HG02938 (cell line): ENCODE measurements around the gene DRC7.
A peak's percentile ranks its signal among the peaks of the same experiment; 100 is the strongest.

ENCODE experiments used
- ATAC-seq: cut with Tn5 transposase; IDR thresholded peaks from one replicate; pipeline ENCODE4 v1.9.1; 2021; ENCODE audit warnings: mild to moderate bottlenecking, moderate library complexity; ENCODE audit not compliant: unreplicated experiment

DRC7 gene

GRCh38 chr16:57749856-57750452, 55.3 kb downstream of the DRC7 start:
- ATAC-seq: no peak

GRCh38 chr16:57750796-57751538, 56.4 kb downstream of the DRC7 start:
- ATAC-seq: no peak

GRCh38 chr16:57751539-57752202, 57.1 kb downstream of the DRC7 start:
- no peak for ATAC-seq

GRCh38 chr16:57752203-57752580, 57.6 kb downstream of the DRC7 start:
- ATAC-seq: no peak

GRCh38 chr16:57752581-57753447, 58.2 kb downstream of the DRC7 start:
- no peak for ATAC-seq

GRCh38 chr16:57753448-57754353, 59.1 kb downstream of the DRC7 start:
- no peak for ATAC-seq

GRCh38 chr16:57754354-57755060, 59.9 kb downstream of the DRC7 start:
- ATAC-seq: no peak

GRCh38 chr16:57755061-57755684, 60.6 kb downstream of the DRC7 start:
- no peak for ATAC-seq

GRCh38 chr16:57755726-57756423, 61.3 kb downstream of the DRC7 start:
- ATAC-seq: no peak

- peak; percentile 6 for ATAC-seq
These were observed 62.1 kb downstream of the DRC7 start for GRCh38 chr16:57756424-57757325.

GRCh38 chr16:57757326-57757786, 62.8 kb downstream of the DRC7 start:
- peak; percentile 72 for ATAC-seq

- no peak for ATAC-seq
These were observed 63.3 kb downstream of the DRC7 start for GRCh38 chr16:57757883-57758282.

GRCh38 chr16:57758331-57759117, 63.9 kb downstream of the DRC7 start:
- ATAC-seq: no peak

- no peak for ATAC-seq
These were observed 64.5 kb downstream of the DRC7 start for GRCh38 chr16:57759131-57759530.

- no peak for ATAC-seq
These were observed 65.1 kb downstream of the DRC7 start for GRCh38 chr16:57759541-57760356.
